Right atrium auricular region (tissue), 2 donors: ENCODE measurements around the gene AACS. TPM values are rescaled to one million over a fixed set of nuclear protein-coding genes. Genes with fewer than 3 reads are reported as not detected.

Source experiments
- DNase-seq: peaks from one replicate; pipeline ENCODE4 v3.0.0-alpha.2; 2019; ENCODE audit warnings: low spot score
- H3K27ac ChIP-seq, 2 donors: fragments of 200-600 bp; sonication (generic); 1 replicate in 1 of 2; 2 replicates in 1 of 2; pipeline ENCODE4 v1.5.1; 2016 to 2019
- H3K27me3 ChIP-seq, 2 donors: fragments of 200-600 bp; sonication (generic); one replicate each; pipeline versions ENCODE4 v1.5.1 to v1.6.0; 2017 to 2019
- H3K36me3 ChIP-seq: fragments of 200-600 bp; sonication (generic); one replicate; pipeline ENCODE4 v1.5.1; 2016
- H3K4me1 ChIP-seq, 2 donors: fragments of 200-600 bp; sonication (generic); one replicate each; pipeline versions ENCODE4 v1.5.1 to v1.6.0; 2017 to 2019
- H3K4me3 ChIP-seq, 2 donors: fragments of 200-600 bp; sonication (generic); 1 replicate in 1 of 2; 2 replicates in 1 of 2; pipeline ENCODE4 v1.5.1; 2017 to 2019; ENCODE audit warnings: mild to moderate bottlenecking in 1 of 2, moderate library complexity in 1 of 2
- H3K9me3 ChIP-seq, 2 donors: fragments of 200-600 bp; sonication (generic); one replicate each; pipeline ENCODE4 v1.5.1; 2019
- total RNA-seq, 2 donors: library from RNA; depleted of rRNA; stranded (reverse); fragments of >200 nt; gene quantifications; one replicate each; pipeline ENCODE4 v1.1.0, GENCODE V29; 2016
- TF ChIP-seq, protein P1 (sequence below), 2 donors: fragments of 200-600 bp; sonication (generic); IDR thresholded peaks; one replicate each; pipeline ENCODE4 v1.5.1; 2019; ENCODE audit warnings: antibody characterized with exemption in 2 of 2

Gene AACS
- total RNA-seq, 2 donors from 2014 or later, result 7.4 to 11.7 TPM

DNA sequence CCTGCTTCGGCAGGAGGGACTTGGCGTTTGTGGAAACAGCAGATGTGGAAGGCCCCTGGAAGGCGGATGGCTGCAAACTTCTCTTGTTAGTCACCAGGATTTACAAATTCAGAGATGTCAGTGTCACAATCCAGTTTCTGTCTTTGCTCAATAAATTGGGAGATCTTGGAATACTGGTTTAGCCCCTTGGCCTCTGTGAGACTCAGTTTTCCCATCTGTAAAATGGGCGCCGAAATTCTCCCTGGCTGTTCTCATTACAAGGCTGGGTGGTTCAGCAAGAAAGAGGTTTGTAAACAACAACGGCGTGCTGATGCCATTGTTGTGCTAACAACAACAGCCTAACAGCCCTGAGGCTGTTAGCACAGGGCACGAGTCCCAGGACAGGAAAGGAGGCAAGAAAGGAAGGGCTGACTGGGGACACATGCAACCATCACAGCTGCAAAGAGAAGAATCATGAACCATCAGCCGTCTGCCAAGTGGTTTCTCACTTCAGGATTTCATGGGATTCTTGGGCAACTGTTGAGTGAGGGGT lies 127.5 kb downstream of the AACS start:
- Histone ChIP-seq H3K36me3 (no peaks in the 10 kb centered on the region), H3K4me1 (peaks cover 0 to 11% of the 10 kb centered on the region in 2 donors), H3K27me3 (peaks cover 13 to 15% of the 10 kb centered on the region in 2 donors), H3K27ac (no peak overlapping the region), H3K4me3 (no peak overlapping the region), H3K9me3 (no peaks in the 10 kb centered on the region)
- DNase-seq, result no peak
- TF ChIP-seq, protein P1, sequence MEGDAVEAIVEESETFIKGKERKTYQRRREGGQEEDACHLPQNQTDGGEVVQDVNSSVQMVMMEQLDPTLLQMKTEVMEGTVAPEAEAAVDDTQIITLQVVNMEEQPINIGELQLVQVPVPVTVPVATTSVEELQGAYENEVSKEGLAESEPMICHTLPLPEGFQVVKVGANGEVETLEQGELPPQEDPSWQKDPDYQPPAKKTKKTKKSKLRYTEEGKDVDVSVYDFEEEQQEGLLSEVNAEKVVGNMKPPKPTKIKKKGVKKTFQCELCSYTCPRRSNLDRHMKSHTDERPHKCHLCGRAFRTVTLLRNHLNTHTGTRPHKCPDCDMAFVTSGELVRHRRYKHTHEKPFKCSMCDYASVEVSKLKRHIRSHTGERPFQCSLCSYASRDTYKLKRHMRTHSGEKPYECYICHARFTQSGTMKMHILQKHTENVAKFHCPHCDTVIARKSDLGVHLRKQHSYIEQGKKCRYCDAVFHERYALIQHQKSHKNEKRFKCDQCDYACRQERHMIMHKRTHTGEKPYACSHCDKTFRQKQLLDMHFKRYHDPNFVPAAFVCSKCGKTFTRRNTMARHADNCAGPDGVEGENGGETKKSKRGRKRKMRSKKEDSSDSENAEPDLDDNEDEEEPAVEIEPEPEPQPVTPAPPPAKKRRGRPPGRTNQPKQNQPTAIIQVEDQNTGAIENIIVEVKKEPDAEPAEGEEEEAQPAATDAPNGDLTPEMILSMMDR (IDR thresholded peaks at IDR 0.05), result no peak

Other genes with a start within 250 kb of the AACS start
- gene SCARB1, start 201.6 kb upstream of the AACS start, total RNA-seq, result 10 to 100 TPM; 14.9 to 22.6 TPM
- 1,000 to 10,000 TPM in 1 of 2 donors, 100 to 1,000 TPM in 1; 938 to 1,145 TPM for gene UBC, start 150.8 kb upstream of the AACS start, total RNA-seq
- gene DHX37, start 76.3 kb upstream of the AACS start, total RNA-seq, result 1 to 10 TPM; 4.9 to 8.3 TPM
- gene BRI3BP, start 71.8 kb upstream of the AACS start, total RNA-seq, result 1 to 10 TPM; 2.8 TPM
- 1 to 10 TPM; 1.3 to 2.3 TPM for gene TMEM132B, start 121.0 kb downstream of the AACS start, total RNA-seq